ENCODE results near the gene SYNGAP1.
"Not testable (repeated sequence)": the region's sequence is repeated elsewhere in the genome, so short reads cannot be mapped to it uniquely, and the experiment has no call there.

SYNGAP1 gene

DNA sequence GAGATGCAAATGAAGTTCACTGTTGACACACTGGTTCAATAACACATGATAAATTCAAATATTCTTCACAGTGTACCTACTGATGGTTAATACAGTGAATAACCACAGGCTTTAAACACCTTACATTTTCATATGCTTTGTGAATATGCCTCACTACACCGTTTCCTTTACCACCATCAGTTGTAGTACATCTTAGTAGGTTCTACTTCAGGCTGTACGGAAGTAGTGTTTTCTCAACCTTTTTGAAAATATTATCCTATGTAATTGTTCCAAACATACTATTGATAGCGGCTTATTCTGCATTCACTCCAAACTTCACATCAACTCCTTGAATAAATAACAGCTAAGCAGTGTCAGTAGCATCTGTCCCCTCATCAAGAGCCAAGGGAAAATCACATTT lies 49.8 kb downstream of the SYNGAP1 start:
- H3K27ac ChIP-seq, result no peak overlapping the region
- TF ChIP-seq, protein P1, sequence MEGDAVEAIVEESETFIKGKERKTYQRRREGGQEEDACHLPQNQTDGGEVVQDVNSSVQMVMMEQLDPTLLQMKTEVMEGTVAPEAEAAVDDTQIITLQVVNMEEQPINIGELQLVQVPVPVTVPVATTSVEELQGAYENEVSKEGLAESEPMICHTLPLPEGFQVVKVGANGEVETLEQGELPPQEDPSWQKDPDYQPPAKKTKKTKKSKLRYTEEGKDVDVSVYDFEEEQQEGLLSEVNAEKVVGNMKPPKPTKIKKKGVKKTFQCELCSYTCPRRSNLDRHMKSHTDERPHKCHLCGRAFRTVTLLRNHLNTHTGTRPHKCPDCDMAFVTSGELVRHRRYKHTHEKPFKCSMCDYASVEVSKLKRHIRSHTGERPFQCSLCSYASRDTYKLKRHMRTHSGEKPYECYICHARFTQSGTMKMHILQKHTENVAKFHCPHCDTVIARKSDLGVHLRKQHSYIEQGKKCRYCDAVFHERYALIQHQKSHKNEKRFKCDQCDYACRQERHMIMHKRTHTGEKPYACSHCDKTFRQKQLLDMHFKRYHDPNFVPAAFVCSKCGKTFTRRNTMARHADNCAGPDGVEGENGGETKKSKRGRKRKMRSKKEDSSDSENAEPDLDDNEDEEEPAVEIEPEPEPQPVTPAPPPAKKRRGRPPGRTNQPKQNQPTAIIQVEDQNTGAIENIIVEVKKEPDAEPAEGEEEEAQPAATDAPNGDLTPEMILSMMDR (IDR thresholded peaks at IDR 0.05), result no peak
- TF ChIP-seq ZFX (IDR thresholded peaks at IDR 0.05; ENCODE audit: borderline replicate concordance), result no peak

DNA sequence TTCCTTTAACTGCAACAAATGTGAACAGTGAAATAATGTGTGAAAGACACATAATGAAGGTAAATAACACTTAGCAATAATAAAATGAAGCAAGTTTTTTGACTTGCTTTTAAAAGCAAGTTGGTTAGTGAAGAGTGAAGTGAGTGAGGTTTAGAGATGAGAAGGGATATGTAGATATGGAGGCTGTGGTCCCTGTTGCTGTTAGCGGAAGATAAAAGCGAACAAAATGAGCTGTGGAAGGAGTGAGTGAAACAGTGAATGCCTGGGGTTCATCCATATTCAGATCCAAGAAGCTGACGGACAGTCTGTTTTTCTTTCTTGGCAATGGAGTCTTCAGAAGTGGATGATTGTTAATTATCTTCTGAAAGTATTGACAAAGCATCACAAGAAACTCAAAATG lies 58.0 kb downstream of the SYNGAP1 start:
- H3K27ac ChIP-seq, result no peak overlapping the region
- TF ChIP-seq ZFX (IDR thresholded peaks at IDR 0.05; ENCODE audit: borderline replicate concordance), result no peak
- TF ChIP-seq, protein P1 (IDR thresholded peaks at IDR 0.05), result no peak

DNA sequence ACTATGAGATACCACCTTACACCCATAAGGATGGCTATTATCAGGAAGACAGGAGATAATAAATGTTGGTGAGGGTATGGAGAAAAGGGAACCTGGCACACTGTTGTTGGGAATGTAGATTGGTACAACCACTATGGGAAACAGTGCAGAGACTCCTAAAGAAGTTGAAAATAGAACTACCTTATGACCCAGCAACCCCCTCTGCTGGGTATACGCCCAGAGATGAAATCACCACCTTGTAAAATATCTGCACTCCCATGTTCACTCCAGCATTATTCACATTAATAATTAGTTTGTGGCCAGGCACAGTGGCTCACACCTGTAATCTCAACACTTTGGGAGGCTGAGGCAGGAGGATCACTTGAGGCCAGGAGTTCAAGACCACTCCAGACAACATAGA lies 61.3 kb downstream of the SYNGAP1 start:
- TF ChIP-seq ZFX (IDR thresholded peaks at IDR 0.05; ENCODE audit: borderline replicate concordance), result no peak
- TF ChIP-seq, protein P1 (IDR thresholded peaks at IDR 0.05), result no peak

DNA sequence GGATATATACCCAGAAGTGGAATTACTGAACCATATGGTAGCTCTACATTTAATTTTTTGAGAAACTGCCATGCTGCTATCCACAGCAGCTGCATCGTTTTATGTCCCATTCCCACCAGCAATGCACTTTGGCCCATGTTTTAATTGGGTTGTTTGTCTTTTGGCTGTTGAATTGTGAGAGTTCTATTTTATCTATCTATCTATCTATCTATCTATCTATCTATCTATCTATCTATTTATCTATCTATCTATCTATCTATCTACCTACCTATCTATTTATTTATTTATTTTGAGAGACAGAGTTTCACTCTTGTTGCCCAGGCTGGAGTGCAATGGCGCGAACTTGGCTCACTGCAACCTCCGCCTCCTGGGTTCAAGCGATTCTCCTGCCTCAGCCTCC lies 62.8 kb downstream of the SYNGAP1 start:
- not testable (repeated sequence) for H3K27ac ChIP-seq

More for the DNA sequence above, 61.3 kb downstream of the SYNGAP1 start:
- H3K27ac ChIP-seq, result no peak overlapping the region

DNA sequence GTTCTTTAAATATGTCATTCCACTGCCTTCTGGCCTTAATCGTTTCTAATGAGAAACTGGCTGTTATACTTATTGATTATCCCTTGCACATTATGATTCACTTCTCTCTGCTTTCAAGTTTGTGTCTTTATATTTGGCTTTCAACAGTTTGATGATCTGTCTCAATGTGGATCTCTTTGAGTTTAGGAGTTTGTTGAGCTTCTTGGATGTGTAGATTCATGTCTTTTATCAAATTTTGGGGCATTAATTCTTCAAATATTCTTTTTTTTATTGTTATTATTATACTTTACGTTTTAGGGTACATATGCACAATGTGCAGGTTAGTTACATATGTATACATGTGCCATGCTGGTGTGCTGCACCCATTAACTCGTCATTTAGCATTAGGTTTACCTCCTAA lies 63.8 kb downstream of the SYNGAP1 start:
- no peak overlapping the region for H3K27ac ChIP-seq
- TF ChIP-seq, protein P1 (IDR thresholded peaks at IDR 0.05), result no peak
- TF ChIP-seq ZFX (IDR thresholded peaks at IDR 0.05; ENCODE audit: borderline replicate concordance), result no peak

DNA sequence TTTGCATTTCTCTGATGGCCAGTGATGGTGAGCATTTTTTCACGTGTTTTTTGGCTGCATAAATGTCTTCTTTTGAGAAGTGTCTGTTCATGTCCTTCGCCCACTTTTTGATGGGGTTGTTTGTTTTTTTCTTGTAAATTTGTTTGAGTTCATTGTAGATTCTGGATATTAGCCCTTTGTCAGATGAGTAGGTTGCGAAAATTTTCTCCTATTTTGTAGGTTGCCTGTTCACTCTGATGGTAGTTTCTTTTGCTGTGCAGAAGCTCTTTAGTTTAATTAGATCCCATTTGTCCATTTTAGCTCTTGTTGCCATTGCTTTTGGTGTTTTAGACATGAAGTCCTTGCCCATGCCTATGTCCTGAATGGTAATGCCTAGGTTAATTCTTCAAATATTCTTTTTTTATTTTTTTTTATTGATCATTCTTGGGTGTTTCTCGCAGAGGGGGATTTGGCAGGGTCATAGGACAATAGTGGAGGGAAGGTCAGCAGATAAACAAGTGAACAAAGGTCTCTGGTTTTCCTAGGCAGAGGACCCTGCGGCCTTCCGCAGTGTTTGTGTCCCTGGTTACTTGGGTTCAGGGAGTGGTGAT lies 64.9 kb downstream of the SYNGAP1 start:
- not testable (repeated sequence) for H3K27ac ChIP-seq

DNA sequence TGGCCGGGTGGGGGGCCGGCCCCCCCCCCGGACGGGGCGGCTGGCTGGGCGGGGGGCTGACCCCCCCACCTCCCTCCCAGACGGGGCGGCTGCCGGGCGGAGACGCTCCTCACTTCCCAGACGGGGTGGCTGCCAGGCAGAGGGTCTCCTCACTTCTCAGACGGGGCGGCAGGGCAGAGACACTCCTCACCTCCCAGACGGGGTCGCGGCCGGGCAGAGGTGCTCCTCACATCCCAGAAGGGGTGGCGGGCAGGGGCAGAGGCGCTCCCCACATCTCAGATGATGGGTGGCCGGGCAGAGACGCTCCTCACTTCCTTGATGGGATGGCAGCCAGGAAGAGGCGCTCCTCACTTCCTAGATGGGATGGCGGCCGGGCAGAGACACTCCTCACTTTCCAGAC lies 65.8 kb downstream of the SYNGAP1 start:
- H3K27ac ChIP-seq, result not testable (repeated sequence)

DNA sequence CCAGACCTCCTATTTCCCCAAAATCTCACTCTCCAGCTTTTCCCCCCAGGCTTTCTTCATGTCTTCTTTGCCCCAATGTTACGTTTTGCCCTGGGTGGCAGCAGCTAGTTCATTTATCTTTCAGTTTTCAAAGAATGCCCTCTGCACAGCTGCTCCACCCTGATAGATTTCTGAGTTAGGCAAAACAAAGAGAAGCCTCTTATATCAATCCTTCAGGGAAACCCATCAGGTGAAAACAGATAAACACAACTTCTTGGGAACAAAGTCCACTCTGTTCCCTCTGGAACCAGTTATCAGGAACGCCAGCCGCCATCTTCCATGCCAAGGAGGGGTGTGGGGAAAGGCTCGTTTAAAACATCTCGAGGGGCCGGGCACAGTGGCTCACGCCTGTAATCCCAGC lies 68.5 kb downstream of the SYNGAP1 start:
- TF ChIP-seq ZFX (IDR thresholded peaks at IDR 0.05; ENCODE audit: borderline replicate concordance), result no peak
- TF ChIP-seq, protein P1 (IDR thresholded peaks at IDR 0.05), result no peak
- no peak overlapping the region for H3K27ac ChIP-seq

DNA sequence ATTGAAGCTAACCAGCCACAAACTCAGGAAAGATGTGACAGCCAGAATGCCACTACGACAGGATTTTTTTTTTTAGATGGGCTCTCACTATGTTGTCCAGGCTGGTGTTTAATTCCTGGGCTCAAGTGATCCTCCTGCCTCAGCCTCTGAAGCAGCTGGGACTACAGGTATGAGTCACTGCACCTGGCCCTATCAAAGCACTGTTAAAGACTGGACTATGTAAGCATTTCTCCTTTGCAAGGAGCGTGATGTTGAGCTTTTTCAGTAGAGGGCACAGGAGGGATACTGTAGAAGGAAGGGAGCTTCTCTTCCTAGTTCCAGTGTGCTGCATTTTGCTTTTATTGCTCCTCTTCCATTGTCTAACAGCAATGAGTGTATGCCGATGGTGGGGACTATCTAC lies 70.3 kb downstream of the SYNGAP1 start:
- H3K27ac ChIP-seq, result no peak overlapping the region
- TF ChIP-seq, protein P1 (IDR thresholded peaks at IDR 0.05), result no peak
- TF ChIP-seq ZFX (IDR thresholded peaks at IDR 0.05; ENCODE audit: borderline replicate concordance), result no peak

Measured in 22Rv1 (cell line).